HTERT RPE-1 (cell line): ENCODE results near the gene SMARCC1.

Experiments used
- in situ Hi-C: fragments of 300-500 bp; cut with MboI; formaldehyde crosslinking; loops from 4 replicates; pipeline ENCODE4 v1.14.3; 2020; ENCODE audit warnings: low sequenced_read_pairs

The SMARCC1 gene

DNA sequence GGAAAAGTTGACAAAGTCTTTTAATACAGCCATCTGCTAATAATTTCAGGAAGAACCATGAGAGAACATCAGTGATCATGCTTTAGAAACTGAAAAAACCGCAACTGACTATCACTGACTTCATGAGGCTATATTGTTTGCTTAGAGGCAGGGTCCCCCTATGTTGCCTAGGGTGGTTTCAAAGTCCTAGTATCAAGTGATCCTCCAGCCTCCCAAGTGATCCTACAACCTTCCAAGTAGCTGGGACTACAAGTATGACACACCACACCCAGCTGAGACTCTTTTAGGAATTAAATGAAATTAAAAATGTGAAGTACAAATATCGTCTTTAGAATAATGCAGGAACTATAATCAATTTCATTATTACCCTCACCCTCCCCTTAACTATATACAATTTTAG lies 144.8 kb downstream of the SMARCC1 start:
- in situ Hi-C loops: no loop called here

DNA sequence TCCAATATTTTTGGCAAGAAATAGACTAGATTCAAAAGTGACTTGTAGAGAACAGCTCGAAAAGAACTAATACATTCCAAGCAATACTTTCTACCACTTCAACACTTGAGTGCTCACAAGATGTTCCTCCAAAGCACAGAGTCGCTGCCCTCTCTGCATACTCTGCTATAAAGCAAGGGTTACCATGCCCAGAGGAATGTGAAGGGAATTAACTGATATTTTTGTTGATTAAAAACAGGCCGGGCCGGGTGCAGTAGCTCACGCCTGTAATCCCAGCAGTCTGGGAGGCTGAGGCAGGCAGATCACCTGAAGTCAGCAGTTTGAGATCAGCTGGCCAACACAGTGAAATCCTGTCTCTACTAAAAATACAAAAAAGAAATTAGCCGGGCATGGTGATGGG lies 145.5 kb downstream of the SMARCC1 start:
- in situ Hi-C loops: no loop called here

DNA sequence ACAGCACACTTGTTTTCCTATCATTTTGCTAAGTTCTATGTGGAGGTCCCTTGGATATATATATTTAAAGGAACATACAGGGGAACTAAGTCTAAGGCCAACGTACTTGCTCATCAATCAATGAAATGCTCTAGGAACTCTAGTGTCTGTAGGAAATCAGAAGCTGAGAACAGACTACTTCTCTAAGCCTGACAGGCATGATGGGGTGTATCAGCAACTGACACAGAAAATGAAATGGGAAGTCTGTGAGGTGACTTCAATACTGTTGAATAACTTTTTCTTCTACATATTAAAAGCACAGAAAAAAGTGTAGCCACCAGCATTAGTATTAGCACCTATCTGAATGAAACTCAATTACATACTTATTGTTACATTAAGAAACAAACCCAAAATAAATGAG lies 146.2 kb downstream of the SMARCC1 start:
- in situ Hi-C loops: no loop called here

- in situ Hi-C loops: no loop called here
Measured at GRCh38 chr3:47634996-47635395, 146.7 kb downstream of the SMARCC1 start.

GRCh38 chr3:47630810-47631209 lies 150.9 kb downstream of the SMARCC1 start:
- in situ Hi-C loops: no loop called here

DNA sequence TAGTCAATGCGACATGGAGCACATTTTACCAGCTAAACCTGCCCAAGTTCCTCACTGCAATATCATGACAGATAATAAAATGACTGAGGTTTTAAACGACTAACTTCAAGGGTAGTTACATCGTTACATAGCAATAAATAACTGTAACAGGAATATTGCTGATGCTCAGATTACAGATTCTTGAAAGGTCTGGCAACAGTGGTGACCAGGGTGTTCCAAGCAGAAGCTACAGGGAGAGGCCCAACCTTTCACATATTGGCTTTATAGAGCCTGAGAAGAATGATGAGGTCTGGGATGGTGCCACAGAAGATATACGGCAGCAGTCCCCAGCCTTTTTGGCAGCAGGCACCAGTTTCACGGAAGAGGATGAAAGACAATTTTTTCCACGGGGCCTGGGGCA lies 151.9 kb downstream of the SMARCC1 start:
- in situ Hi-C loops: no loop called here

GRCh38 chr3:47628426-47628825 lies 153.3 kb downstream of the SMARCC1 start:
- in situ Hi-C loops: no loop called here

- in situ Hi-C loops: no loop called here
Measured at GRCh38 chr3:47622671-47623461, 158.8 kb downstream of the SMARCC1 start.

GRCh38 chr3:47617086-47618010 lies 164.3 kb downstream of the SMARCC1 start:
- in situ Hi-C loops: no loop called here

GRCh38 chr3:47614788-47615187 lies 166.9 kb downstream of the SMARCC1 start:
- in situ Hi-C loops: no loop called here

- in situ Hi-C loops: no loop called here
Measured at GRCh38 chr3:47613722-47614121, 168.0 kb downstream of the SMARCC1 start.

- in situ Hi-C loops: no loop called here
Measured at GRCh38 chr3:47612879-47613278, 168.8 kb downstream of the SMARCC1 start.

DNA sequence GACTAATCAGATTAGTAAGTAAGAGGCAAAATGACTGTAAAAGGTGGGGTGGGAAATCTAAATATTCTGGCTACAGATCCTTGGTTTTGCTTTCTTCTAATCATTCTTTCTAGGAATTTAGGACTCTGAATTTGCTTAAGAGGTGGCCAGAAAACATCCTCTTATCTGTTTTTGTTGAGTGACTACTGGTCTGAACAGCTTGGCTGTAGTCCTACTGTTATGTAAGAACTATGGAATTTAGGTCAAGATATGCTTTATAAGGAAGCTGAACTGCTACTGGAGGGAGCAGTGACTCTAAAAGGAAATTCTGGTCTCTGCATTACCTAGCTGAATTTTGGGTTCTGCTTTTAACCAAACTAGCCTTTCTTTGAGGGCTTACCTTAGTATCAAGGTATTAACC lies 169.5 kb downstream of the SMARCC1 start:
- in situ Hi-C loops: no loop called here

- in situ Hi-C loops: no loop called here
Measured at GRCh38 chr3:47611576-47611975, 170.1 kb downstream of the SMARCC1 start.

DNA sequence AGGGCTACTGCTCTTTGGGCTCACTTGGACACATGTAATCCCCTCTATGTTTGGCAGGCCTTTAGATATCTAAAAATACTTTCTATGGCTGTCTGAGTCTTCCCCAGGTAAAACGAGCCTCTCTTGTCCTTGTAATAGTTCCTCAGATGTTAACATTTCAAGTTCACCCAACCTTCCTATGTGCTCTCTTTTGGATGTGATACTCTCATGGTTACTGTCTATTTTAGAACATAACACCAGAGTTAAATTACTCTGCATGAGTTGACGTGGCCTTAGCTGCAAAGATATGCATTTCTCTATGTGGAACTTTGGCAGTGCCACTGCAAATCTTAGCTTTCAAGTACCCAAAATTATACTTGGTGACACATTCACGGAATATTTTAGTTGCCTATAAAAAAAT lies 171.1 kb downstream of the SMARCC1 start:
- in situ Hi-C loops: no loop called here

DNA sequence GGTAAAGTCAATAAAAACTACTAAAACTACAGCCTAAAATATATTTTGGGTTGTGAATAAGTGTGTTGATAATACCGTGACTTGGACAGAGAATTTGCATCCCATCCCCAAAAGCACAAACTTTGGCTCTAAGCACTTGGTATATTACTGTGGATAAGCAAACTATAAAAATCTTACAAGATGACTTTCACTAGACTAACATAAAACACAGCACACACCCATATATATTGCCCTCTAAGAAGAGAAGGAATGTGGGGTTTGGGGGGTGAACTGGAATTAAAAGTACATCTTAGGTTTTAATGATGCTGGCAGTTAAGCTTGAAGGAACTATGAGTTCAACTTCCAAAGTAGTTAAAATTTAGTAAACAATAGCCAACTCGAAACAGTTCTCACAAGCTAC lies 174.4 kb downstream of the SMARCC1 start:
- in situ Hi-C loops: no loop called here

GRCh38 chr3:47606165-47606564 lies 175.5 kb downstream of the SMARCC1 start:
- in situ Hi-C loops: no loop called here

GRCh38 chr3:47605652-47606051 lies 176.0 kb downstream of the SMARCC1 start:
- in situ Hi-C loops: no loop called here

- in situ Hi-C loops: no loop called here
Measured at GRCh38 chr3:47604145-47604544, 177.5 kb downstream of the SMARCC1 start.

- in situ Hi-C loops: no loop called here
Measured at GRCh38 chr3:47603332-47603731, 178.4 kb downstream of the SMARCC1 start.

GRCh38 chr3:47601281-47601680 lies 180.4 kb downstream of the SMARCC1 start:
- in situ Hi-C loops: no loop called here

DNA sequence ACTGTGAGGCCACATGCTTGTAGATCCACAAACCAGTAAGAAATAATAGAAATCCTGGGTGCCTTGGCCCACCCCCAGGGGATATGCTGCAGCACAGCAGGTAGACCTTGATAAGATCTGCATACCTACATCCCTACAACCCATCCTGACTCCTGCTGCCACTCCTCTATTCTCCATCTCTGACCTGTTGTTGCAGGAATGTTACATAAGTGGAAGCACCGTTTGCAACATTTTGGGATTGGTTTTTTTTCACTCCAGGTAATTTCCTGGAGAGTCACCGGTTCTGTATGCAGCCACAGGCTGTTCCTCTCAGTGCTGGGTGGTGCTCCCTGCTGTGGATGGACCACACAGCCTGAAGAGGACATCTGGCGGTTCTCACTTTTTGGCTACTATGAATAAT lies 186.9 kb downstream of the SMARCC1 start:
- in situ Hi-C loops: no loop called here
